ENCODE measurements around the gene CDK17.

DNA sequence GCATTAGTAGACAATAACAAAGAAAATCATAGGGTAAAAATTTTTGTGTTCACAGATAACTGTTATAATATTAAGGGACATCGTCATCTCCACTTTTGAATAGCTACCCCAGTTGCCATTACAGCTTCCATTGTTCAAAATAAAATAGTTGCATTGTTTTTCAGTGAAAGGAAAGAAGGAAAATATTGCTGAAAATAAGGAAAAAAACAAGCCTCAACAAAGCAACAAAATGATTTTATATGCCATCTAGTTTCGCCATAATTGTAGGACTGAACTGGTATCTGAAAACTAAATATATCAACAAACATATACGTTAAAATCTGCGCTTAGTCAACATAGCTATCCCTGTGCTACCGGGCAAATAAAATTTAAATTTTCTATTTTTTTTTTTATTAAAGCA, 3.3 kb downstream of the CDK17 start:
- no peak for TF ChIP-seq CTCF (conservative IDR thresholded peaks at IDR 0.05 in 1 of 2, IDR thresholded peaks at IDR 0.05 in 1 of 2; ENCODE audit: low read depth in 1 of 2, low read length in 2 of 2)
- TF ChIP-seq EZH2 (IDR thresholded peaks at IDR 0.05; ENCODE audit: low read length, missing control alignments), result no peak

Measured in fibroblast of lung (primary cell).